HepG2 (cell line): ENCODE data around the gene PSME3IP1. TPM values are rescaled to one million over a fixed set of nuclear protein-coding genes. Genes with fewer than 3 reads are reported as not detected.
A peak's percentile ranks its signal among the peaks of the same experiment; 100 is the strongest.

Experiments used
- ATAD3A ChIP-seq: sonication (generic); formaldehyde crosslinking; IDR thresholded peaks from 2 replicates; pipeline ENCODE4 v1.4.0; 2020; ENCODE audit warnings: missing genetic modification reagents
- HNRNPL ChIP-seq: fragments of 200-400 bp; formaldehyde crosslinking; IDR thresholded peaks from 2 replicates; pipeline ENCODE4 v1.6.1; 2017; ENCODE audit warnings: mild to moderate bottlenecking, low read depth, low read length
- MZF1 ChIP-seq: sonication (generic); formaldehyde crosslinking; IDR thresholded peaks from 2 replicates; pipeline ENCODE4 v1.8.1; 2023; ENCODE audit warnings: mild to moderate bottlenecking, missing genetic modification reagents, borderline replicate concordance
- NCOA2 ChIP-seq: sonication (generic); formaldehyde crosslinking; IDR thresholded peaks from 2 replicates; pipeline ENCODE4 v1.8.0; 2022; ENCODE audit warnings: inconsistent platforms
- NCOR1 ChIP-seq: fragments of 200-600 bp; sonication (generic); IDR thresholded peaks from 2 replicates; pipeline ENCODE4 v1.7.0; 2017; ENCODE audit warnings: antibody characterized with exemption, low read length, borderline replicate concordance
- NFYC ChIP-seq: IDR thresholded peaks from 2 replicates; pipeline ENCODE4 v1.6.1; 2016; ENCODE audit warnings: missing genetic modification reagents, missing compliant biosample characterization
- NRL ChIP-seq: sonication (generic); formaldehyde crosslinking; IDR thresholded peaks from 2 replicates; pipeline ENCODE4 v1.5.0; 2020; ENCODE audit warnings: missing genetic modification reagents, mild to moderate bottlenecking, moderate library complexity, borderline replicate concordance
- PTBP1 ChIP-seq: fragments of 200-400 bp; formaldehyde crosslinking; IDR thresholded peaks from 2 replicates; pipeline ENCODE4 v1.6.1; 2018; ENCODE audit warnings: low read length, low read depth; ENCODE audit not compliant: poor library complexity, severe bottlenecking
- SIN3A ChIP-seq: IDR thresholded peaks from 2 replicates; pipeline ENCODE4 v1.6.1; 2011; ENCODE audit warnings: low read depth, mild to moderate bottlenecking, control low read depth, low read length, borderline replicate concordance
- THYN1 ChIP-seq: sonication (generic); formaldehyde crosslinking; IDR thresholded peaks from 2 replicates; pipeline ENCODE4 v1.8.1; 2023; ENCODE audit warnings: low read depth, mild to moderate bottlenecking, moderate library complexity, missing genetic modification reagents, borderline replicate concordance
- ZKSCAN5 ChIP-seq: sonication (generic); formaldehyde crosslinking; IDR thresholded peaks from 2 replicates; pipeline ENCODE4 v1.5.1; 2020; ENCODE audit warnings: mild to moderate bottlenecking, missing genetic modification reagents
- ZMYM4 ChIP-seq: sonication (generic); formaldehyde crosslinking; IDR thresholded peaks from 2 replicates; pipeline ENCODE4 v1.8.1; 2023; ENCODE audit warnings: mild to moderate bottlenecking, missing genetic modification reagents
- ZNF234 ChIP-seq: sonication (generic); formaldehyde crosslinking; conservative IDR thresholded peaks from 2 replicates; pipeline ENCODE4 v1.5.1; 2020; ENCODE audit warnings: mild to moderate bottlenecking, missing genetic modification reagents
- ZNF318 ChIP-seq: sonication (generic); formaldehyde crosslinking; IDR thresholded peaks from 2 replicates; pipeline ENCODE4 v1.4.0; 2020; ENCODE audit warnings: mild to moderate bottlenecking, missing genetic modification reagents
- ZNF362 ChIP-seq: sonication (generic); formaldehyde crosslinking; IDR thresholded peaks from 2 replicates; pipeline ENCODE4 v1.4.0; 2020; ENCODE audit warnings: missing genetic modification reagents, mild to moderate bottlenecking, borderline replicate concordance
- ZNF569 ChIP-seq: sonication (generic); formaldehyde crosslinking; IDR thresholded peaks from 2 replicates; pipeline ENCODE4 v1.5.0; 2020; ENCODE audit warnings: mild to moderate bottlenecking, missing genetic modification reagents, moderate library complexity, borderline replicate concordance
- ZNF580 ChIP-seq: IDR thresholded peaks from 2 replicates; pipeline ENCODE4 v1.6.1; 2016; ENCODE audit warnings: low read depth, borderline replicate concordance
- ZNF850 ChIP-seq: sonication (generic); formaldehyde crosslinking; conservative IDR thresholded peaks from 2 replicates; pipeline ENCODE4 v1.9.0; 2021; ENCODE audit warnings: mild to moderate bottlenecking, missing genetic modification reagents
- ZSCAN12 ChIP-seq: sonication (generic); formaldehyde crosslinking; IDR thresholded peaks from 2 replicates; pipeline ENCODE4 v1.9.0; 2021; ENCODE audit warnings: mild to moderate bottlenecking, missing genetic modification reagents
- polyA plus RNA-seq, 8 experiments: library from polyadenylated mRNA; depleted of rRNA in 3 of 8; stranded (reverse) in 7 of 8; unstranded in 1 of 8; fragments of >200 nt; fragmentation: Illumina TruSeq in 4 of 8; extraction: Trizol in 4 of 8; gene quantifications; 2 replicates each; pipeline versions ENCODE4 v1.2.1 to v1.2.3, GENCODE V29; 2011 to 2016; ENCODE audit warnings: low read depth in 4 of 8, missing spikeins in 1 of 8, mixed read lengths in 1 of 8; ENCODE audit not compliant: insufficient read depth in 1 of 8
- total RNA-seq, 5 experiments: library from RNA; depleted of rRNA; stranded (reverse); fragments of >200 nt; fragmentation: Illumina TruSeq; extraction: Trizol; gene quantifications; 2 replicates each; pipeline ENCODE4 v1.2.3, GENCODE V29; 2016; ENCODE audit warnings: low read depth in 1 of 5

The PSME3IP1 gene
- total and polyA plus RNA-seq, 2 of the 13 experiments (the other 11 are each of a cell fraction or from before 2014, with no cell fraction given): 90.8 to 99.8 TPM

- TF ChIP-seq ZNF362 (CRISPR knock-in tag) (peak; percentile 21; the same call in 1 of the 2 replicates), THYN1 (CRISPR knock-in tag) (no peak), ATAD3A (no peak), MZF1 (CRISPR knock-in tag) (no peak), PTBP1 (no peak), ZNF234 (CRISPR knock-in tag) (peak; percentile 46; the same call in 1 of the 2 replicates), ZNF850 (no peak), ZNF318 (CRISPR knock-in tag) (no peak), ZMYM4 (CRISPR knock-in tag) (peak; percentile 84), ZNF569 (CRISPR knock-in tag) (no peak), NCOA2 (CRISPR knock-in tag) (0 out of 2 replicates have a peak, but pooled peaks have one; percentile 20), ZKSCAN5 (CRISPR knock-in tag) (peak; percentile 75; the same call in 1 of the 2 replicates), NCOR1 (peak; percentile 55; the same call in 1 of the 2 replicates), NFYC (peak; percentile 93), ZNF580 (CRISPR knock-in tag) (peak; percentile 65; the same call in 1 of the 2 replicates), NRL (peak; percentile 75), ZSCAN12 (CRISPR knock-in tag) (no peak), HNRNPL (0 out of 2 replicates have a peak, but pooled peaks have one; percentile 40), SIN3A (peak; percentile 60; the same call in 1 of the 2 replicates)
These were observed at the start of gene PSME3IP1, which contains the start of gene RSPRY1 (continued) for GRCh38 chr16:57185945-57186871.
